Stimulated activated CD4-positive, alpha-beta T cell treated with anti-CD3 and anti-CD28 coated beads, Interleukin-12 subunit alpha, Interleukin-12 subunit beta, amount 100 ng/mL, for 24 hours (primary cell): ENCODE results near the gene PHIP.

Experiments
- DNase-seq, 2 experiments: peaks; one replicate each; pipeline ENCODE4 v3.0.0-alpha.2; 2020; ENCODE audit warnings: low read depth in 2 of 2

Gene PHIP

DNA sequence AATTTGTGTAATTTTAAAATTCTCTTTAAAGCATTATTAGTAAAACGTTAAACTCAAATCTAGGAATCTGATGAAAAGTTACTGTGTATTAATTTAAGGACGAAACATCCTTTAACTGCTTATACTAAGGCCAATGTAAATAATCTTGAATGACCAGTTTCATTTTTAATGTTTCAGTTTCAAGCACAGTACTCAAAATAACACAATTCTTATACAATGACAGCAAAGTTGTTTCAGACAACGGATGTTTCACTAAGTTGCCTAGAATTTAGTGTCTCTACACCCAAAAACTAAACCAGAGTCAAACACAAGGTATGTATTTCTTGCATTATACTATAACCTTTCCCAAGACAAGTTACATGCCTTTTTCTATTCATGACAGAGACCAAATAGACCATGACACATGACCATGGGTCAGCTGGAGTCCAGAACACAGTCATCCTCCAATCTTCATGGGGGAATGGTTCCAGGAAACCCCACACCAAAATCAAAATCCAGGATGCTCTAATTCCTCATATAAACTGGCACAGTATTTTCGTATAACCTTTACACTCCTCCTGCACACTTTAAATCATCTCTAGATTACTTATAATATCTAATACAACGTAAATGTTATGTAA is 7.7 kb downstream of the PHIP start:
- DNase-seq = no peak

DNA sequence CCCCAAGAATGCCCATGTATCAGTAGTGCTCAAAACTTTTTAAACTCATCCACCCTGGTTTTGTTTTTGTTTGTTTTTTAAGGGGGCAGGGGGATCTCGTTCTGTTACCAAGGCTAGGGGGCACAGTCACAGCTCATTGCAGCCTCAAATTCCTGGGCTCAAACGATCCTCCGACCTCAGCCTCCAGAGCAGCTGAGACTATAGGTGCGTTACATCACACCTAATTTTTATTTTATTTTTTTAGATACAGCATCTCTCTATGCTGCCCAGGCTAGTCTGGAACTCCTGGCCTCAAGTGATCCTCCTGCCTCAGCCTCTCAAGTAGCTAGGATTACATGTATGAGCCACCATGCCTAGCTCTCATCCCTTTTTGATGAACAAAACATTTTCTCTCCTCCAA is 11.2 kb downstream of the PHIP start:
- DNase-seq = no peak

DNA sequence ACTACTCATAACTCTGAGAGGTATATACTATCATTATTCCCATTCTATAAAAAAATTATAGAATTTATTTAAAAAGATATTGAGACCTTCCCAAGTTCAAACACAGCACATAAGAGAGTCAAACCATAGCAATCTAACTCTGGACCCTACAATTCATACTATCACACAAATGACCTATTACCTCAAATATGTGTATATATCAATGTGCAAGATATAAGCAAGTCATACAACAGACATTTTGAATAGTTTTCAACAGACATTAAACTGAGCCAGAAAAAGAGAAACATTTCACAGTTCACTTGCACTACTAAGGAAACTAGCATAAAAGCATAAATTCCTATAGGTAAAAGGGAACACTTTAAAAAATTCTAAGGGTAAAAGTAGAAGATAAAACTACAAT is 11.7 kb downstream of the PHIP start:
- no peak for DNase-seq

DNA sequence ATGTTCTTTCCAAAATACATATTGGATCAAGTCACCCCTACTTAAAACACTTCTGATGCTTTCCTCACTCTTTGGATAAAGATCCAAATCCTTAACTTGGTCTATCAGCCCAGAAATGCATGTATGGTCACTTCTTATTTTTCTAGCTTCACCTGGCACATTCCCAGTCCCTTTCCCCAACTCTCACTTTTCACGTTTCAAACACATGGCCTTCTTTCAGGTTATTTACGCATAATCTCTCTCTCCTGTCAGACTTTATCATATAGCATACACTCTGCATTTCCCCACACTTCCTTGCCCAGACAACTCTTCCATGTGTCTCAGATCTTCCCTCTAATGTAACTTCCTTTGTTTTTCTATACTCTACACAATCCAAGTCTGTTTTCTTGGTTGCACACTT is 12.8 kb downstream of the PHIP start:
- no peak for DNase-seq

DNA sequence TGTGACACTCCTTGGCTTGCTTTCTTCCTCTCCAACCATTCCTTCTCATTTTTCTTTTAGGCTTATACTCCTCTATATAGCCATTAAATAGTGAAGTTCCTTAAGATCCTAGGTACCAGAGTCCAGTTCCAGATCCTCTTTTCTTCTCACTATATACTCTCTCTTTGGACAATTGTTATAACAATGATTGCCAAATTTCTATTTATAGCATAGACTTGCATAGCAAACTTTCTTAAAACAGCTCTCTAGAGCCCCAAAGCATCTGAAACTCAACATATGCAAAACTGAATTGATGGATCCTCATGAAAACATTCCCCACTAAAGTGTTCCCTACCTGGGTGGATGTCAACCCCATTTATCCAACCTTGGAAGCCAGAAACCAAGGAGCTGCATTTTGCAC is 13.4 kb downstream of the PHIP start:
- DNase-seq = no peak

DNA sequence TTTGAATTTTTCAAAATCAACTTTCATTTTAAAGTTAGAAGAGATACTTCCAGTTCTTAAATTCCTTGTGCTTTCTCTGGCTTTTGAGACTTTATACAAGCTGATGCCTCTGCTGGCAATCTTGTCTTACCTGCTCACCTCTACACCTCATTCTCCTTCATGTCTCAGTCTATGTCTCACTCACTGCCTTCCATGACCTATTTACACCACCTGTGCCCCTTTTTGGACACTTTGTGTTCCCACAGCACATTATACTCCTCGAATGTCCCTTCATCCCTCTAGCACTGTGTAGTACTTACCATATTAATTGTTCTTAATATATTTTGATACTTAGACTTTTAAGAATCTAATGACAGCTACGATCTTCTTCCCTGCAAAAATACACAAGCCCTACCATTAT is 15.3 kb downstream of the PHIP start:
- DNase-seq = no peak

DNA sequence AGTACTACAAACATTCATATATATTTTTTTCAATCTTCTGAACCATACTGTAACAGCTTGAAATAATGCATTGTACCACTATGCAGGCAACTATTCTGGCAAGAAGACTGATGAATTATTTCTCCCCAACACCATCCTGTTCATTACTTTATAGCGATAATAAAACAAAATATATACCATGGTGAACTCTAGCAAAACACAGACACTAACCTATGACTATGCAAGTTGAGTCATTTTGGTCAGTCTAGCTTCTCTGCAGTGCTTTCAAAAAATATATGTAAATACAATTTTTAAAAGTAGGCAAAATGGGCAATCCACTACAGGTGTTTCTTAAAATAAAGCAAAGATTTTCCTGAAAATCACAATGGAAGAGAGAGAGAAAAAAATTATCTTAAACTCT is 20.3 kb downstream of the PHIP start:
- DNase-seq = no peak

DNA sequence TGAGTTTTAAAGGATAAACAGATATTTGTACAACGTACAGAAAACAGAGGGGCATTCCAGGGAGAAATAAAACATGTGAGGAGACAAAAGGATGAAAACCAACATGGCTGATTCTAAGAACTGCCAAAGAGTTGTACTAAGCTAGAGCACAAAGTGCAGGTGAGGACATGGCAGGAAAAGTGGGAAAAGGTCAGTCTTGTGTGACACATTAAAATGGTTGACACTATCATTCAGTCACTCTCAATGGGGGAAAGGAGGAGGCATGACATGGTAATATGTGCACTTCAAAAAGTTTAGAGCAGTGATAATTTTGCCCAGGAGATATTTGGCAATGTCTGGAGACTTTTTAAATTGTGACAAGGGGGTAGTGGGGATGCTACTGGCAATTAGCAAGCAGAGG is 21.8 kb downstream of the PHIP start:
- DNase-seq = no peak

DNA sequence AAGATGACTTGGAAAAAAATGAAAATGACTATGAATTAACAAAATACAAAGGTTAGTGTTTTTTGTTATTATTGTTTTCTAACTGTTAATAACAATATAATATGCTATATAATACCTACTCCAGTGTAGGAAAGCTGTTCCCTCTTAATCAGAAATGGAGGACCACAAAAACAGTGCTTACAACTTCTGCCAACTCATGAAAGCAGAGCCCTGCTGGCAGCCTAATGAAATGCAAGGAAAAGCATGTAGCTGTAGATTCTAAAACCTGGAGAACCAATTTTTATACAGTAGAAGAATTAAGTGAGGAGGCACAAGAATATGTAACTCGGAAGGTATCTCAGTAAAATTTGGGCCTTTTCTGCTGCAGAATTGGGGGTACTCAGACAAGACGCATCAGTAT is 29.4 kb downstream of the PHIP start:
- no peak for DNase-seq

DNA sequence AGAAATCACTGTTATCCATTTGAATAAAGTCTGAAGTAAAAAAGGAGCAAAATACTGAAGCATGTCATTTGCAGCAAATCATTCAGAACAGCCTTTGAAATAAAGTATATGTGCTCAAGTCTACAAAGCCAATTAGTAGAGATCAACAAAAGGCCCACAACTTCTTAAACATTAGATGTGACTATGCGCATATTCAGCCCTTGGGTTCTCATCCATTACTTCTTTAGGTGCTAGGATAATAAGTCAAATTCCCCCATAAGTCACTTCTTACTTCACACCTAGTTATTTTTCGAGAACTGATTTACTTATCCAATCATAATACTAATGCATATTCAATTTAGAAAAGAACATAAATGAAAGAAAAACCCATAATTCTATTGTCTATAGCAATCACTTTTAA is 31.0 kb downstream of the PHIP start:
- DNase-seq = no peak

DNA sequence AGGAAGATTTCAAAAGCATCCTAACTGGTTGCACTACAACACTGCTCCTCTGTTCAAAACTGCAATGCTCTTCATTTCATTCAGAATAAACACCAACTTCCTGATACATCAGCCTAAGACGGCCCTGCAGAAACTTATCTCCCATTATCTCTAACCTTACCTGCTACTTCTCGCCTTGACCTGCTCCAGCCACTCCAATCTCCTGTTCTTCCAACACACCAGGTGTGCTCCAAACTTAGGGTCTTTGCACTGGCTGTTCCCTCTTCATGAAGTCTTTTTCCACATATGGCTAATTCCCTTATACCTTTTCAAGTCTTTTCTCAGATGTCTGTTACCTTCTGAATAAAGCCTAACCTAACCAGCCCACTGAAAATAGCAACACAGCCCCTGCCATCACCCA is 32.1 kb downstream of the PHIP start:
- no peak for DNase-seq

DNA sequence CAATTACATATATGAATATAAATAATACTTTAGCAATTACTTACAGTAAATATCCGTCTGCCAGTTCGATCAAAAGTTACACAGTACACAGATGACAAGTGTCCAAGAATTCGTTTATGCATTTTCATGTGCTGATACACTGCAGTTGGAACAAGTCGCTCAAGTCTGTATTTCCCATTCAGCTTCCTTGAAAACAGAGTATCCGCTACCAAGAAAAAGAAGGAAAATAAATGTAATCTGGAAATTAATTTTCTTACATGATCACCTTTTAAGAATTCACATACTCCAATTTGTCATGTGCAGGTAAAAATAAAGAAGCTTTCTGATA is 35.3 kb downstream of the PHIP start:
- no peak for DNase-seq

DNA sequence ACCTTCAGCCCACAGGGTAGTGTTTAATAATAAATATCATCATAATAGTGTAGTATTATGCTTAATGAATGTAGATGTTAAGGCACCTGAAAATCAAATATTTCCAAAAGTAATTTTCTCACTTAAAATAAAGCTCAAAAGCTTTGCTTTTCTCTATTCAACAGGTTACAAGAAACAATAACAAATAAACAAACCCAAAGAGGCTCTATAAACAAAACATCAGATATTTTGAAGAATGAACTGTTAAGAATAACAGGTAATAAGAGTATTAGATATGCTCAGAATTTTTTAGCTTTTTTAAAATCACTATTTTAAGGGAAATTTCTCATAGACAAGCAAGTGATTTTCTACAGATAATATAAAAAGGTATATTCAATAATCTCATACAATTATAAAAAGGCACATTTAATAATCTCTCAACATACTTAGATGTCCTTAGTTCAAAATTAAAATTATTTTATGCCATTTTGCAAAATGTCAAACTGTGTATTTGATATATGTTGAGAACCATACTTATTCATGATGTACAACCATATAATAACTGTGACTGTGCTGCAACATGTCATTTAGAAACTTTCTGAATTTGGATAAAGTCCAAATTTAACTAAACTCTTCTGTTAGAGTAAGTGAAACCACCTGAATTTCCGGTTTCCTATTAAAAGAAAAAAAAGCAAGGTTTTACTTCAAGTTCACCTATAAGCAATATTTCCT is 35.8 kb downstream of the PHIP start:
- no peak for DNase-seq

DNA sequence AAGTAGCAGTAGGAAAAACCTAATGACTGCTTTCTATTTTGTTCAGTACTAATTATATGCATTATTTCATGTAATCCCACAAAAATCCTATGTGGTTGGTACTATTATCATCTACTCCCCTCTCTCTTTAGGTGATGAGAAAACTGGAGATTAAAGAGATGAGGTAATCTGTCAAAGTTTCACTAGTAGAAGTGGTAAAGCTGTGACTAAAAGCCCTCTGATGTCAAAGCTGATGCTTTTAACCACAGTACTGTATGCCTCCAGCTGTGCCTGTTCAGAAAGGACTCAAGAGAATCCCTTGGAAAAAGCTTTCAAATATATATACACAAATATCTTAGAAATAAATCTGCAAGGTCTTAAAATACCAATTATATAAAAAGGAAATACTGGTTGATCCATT is 38.0 kb downstream of the PHIP start:
- DNase-seq = no peak

DNA sequence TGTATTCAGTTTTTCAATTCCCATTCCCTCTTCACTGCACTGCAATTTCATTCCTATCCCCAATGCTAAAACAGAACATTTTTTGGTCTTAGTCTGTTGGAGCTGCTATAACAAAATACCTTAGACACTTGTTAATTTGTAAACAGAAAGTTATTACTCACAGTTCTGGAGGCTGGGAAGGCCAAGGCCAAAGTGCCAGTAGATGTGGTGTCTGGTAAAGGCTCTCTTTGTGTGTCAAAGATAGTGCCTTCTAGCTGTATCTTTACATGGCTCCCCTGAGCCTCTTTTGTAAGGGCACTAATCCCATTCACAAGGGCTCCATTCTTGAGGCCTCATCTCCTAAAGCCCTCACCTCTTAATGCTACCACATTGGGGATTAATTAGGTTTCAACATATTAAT is 40.0 kb downstream of the PHIP start:
- DNase-seq = no peak

DNA sequence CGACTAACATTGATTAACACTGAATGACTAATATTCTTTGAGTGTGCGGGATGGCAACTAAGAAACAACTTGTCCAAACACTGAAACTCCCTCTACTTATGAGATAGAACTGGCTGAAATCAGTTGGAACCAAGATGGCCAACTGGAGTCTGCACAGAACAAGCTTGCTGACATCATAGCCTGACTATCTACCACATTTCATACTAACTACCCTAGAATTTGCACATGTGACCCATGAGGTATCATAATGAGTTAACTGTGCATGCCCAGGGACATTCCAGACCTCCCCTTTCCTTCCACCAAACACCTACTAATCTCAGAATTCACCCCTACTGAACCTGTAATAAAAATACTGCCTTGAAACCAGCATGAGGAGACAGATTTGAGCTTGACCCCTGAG is 43.2 kb downstream of the PHIP start:
- no peak for DNase-seq

DNA sequence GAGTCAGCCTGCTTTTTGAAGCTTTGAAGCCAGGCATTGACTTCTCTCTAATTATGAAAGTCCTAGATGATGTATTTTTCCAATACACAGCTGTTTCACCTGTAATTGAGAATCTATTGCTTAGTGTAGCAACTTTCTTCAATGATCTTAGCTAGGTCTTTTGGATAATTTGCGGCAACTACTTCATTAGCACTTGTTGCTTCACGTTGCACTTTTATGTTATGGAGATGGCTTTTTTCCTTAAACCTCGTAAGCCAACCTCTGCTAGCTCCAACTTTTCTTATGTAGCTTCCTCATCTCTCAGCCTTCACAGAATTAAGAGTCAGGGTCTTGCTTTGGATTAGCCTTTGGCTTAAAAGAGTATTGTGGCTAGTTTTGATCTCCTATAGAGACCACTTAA is 44.8 kb downstream of the PHIP start:
- no peak for DNase-seq

DNA sequence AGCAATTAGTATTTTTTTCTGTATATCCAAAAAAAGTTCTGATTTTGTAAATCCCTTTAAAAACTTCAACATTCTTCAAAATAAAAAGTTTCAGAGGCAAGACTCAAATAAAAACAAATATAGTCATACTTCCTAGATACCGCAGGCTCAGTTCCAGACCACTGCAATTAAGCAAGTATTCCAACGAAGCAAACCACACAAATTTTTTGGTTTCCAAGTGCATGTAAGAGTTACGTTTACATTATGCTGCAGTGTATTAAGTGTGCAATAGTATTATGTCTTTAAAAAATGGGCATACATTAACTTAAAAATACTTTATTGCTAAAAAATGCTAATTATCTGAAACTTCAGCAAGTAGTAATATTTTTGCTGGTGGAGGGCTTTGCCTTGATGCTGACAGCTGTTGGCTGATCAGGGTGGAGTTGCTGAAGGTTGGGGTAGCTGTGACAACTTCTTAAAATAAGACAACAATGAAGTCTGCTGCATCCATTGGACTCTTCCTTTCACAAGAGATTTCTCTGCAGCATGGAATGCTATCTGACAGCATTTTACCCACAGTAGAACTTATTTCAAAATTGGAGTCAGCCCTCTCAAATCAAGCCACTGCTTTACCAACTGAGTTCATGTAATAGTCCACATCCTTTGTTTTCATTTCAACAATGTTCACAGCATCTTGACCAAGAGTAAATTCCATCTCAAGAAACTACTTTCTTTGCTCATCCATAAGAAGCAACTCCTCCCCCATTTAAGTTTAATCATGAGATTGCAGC is 46.0 kb downstream of the PHIP start:
- no peak for DNase-seq

DNA sequence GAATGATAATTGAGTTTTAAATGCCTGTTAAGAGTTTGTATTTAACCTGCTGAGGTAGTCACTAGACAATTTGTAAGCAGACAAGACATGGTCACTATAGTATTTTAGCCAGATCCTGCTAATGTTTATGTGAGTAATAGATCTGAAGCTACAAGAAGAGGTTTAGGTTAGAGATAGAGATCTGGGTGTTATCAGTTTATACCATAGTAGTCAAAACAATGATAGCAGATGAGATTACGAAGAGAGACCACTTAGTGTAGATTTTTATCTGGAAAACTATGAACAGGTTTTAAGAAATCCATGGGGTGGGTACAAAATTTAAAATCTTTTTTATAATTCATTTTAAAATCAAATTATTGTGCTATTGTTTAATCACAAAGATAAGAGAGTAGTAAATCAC is 47.5 kb downstream of the PHIP start:
- DNase-seq = no peak

DNA sequence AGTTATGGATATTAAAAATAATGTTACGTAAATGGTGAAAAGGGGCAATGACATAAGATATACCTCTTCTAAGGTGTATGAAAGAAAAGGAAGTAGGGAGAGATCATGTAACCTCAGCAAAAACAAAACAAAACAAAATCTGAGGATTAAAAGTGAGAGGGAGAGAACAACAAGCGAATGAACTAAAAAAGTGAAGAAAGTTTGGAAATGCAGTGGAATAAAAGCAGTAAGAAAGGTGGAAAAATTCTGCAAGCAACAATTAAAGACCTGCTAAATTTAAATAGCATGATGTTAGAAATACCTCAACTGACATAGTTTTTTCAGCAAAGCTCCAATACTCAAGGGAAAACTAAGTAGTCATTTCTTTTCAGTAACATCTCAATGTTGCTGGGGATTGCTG is 48.0 kb downstream of the PHIP start:
- DNase-seq = no peak

DNA sequence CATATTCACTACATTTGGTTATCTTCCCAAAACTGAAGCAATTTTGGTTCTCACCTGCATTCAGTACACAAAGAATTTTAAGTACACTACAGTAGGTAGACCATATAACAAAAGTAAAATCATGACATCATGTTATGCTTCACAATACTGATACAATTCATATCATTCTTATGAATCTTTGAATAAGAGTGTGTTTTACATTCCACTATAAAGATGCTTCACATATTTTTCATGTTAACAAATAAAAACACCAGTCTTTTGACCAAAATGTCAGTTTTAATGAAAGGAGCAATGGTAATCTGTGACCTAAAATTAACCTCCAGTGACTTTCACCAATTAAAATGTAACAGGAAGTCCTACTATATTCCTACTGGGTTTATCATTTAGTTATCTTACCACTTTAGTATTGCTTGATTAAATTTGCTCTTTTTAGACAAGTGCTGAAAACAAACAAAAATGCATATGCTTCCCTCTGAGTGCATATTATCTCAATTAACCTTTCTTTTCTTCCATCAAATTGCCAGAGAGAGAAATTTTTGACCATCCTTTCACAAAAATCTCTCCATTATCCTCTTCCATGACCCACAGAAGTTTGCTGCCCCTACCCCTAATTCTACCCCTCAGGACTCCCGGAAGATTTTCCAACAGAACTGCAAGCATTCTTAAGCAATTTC is 49.3 kb downstream of the PHIP start:
- no peak for DNase-seq

DNA sequence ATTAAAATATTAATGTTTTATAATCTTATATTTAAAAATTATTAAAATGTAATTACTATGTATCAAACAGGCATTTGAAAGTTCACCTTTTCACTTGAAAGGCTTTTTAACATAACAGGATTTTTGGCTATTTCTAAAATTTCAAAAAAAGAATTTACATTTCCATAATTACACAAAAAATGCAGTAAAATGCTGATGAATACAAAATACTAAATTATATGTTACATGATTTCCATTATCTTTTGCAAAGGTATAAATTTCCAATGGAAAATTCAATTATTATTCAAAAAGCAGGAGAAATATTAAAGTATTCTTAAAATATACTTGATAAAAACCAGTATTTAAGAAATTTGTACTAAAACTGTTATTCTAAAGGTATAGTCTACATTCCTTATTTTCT is 66.1 kb downstream of the PHIP start:
- no peak for DNase-seq

DNA sequence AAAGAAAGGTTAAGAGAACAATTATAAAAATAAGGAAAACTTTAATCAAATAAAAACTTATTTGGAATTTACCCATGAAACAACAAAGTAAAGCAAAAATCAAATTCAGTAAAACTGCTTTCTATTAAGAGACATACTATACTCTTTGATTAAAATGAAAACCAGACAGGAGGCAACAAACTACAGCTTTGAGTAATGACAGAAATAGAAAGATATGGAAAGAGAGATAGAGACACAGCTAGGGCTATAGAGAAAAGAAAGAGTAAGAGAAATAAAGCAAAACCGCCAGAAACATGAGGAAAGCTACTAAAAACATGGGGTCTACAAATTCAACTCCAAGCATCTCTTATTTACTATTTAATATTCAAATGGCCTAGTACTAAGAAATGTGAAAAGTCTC is 67.6 kb downstream of the PHIP start:
- no peak for DNase-seq
